22Rv1 (cell line): ENCODE results near the gene SLC39A7.

ENCODE experiments used
- H3K27ac ChIP-seq: fragments of 450-650 bp; 2 replicates; pipeline ENCODE4 v1.5.1; 2017
- ZFX ChIP-seq: fragments of 450-650 bp; IDR thresholded peaks from 2 replicates; pipeline ENCODE4 v1.6.1; 2017; ENCODE audit warnings: antibody characterized with exemption, borderline replicate concordance
- TF ChIP-seq, protein P1 (sequence below): fragments of 450-650 bp; IDR thresholded peaks from 2 replicates; pipeline ENCODE4 v1.5.1; 2017; ENCODE audit warnings: mild to moderate bottlenecking

Gene SLC39A7

GRCh38 chr6:33166811-33167210 lies 33.9 kb upstream of the SLC39A7 start:
- TF ChIP-seq, protein P1, sequence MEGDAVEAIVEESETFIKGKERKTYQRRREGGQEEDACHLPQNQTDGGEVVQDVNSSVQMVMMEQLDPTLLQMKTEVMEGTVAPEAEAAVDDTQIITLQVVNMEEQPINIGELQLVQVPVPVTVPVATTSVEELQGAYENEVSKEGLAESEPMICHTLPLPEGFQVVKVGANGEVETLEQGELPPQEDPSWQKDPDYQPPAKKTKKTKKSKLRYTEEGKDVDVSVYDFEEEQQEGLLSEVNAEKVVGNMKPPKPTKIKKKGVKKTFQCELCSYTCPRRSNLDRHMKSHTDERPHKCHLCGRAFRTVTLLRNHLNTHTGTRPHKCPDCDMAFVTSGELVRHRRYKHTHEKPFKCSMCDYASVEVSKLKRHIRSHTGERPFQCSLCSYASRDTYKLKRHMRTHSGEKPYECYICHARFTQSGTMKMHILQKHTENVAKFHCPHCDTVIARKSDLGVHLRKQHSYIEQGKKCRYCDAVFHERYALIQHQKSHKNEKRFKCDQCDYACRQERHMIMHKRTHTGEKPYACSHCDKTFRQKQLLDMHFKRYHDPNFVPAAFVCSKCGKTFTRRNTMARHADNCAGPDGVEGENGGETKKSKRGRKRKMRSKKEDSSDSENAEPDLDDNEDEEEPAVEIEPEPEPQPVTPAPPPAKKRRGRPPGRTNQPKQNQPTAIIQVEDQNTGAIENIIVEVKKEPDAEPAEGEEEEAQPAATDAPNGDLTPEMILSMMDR = no peak
- no peak for TF ChIP-seq ZFX
- H3K27ac ChIP-seq = no peak overlapping the region

DNA sequence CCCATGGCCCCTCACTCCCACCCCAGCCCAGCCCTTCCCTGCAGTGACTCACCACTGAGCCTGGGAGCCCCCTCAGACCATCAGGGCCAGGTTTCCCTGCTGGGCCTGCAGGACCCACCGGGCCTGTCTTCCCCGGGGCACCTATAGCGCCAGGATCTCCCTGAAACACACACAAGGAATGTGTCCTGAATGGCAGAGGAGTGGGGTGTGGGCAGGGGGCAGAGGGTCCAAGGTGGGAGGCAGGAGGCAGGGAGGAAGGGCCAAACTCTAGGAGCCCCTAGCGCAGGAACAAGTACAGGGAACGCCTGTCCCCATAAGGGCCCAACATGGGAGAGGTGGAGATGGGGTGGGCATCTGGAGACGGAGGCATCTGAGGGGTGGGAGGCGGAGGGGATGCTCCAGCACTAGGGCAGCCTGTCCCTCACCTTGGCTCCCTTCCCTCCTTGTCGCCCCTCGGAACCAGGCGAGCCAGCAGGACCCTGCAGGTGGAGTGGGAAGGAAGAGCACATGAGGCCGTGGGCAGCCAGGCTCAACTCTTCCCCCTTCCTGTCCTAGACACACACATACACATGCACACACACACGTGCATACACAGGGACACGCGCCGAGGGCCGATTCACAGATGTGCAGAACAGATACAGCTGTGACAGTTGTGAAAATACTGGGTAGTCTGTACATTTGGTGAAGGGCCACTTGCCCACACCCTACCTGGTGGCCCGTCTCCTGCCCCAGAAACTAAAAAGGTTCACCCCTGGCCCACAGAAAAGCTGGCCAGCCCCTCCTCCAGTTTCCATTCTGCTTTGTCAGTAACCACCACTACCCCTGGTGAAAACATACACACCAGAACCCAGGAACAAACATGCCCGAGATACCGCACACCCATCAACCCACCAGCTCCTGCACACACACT lies 33.0 kb upstream of the SLC39A7 start:
- TF ChIP-seq, protein P1 = no peak
- TF ChIP-seq ZFX = no peak
- no peak overlapping the region for H3K27ac ChIP-seq

GRCh38 chr6:33168284-33168601 lies 32.4 kb upstream of the SLC39A7 start:
- H3K27ac ChIP-seq = no peak overlapping the region
- TF ChIP-seq ZFX = no peak
- TF ChIP-seq, protein P1 = no peak

DNA sequence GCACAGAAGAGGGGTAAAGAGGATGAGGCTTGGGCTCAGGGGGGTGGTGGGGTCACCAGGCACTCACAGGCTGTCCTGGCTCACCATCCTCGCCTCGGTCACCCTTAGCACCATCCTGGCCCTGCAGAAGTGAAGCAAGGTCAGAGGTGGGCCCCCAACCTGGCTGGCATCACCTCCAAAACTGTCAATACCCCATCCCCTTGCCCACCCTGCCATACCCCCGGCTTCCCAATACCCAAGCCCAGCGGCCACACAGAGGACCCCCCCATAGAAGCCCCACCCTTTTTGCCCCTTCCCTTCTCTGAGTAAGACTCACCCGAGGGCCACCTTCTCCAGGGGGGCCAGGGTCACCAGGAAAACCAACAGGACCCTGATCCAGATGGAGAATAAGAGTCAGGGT lies 32.0 kb upstream of the SLC39A7 start:
- TF ChIP-seq, protein P1 = no peak
- TF ChIP-seq ZFX = no peak
- no peak overlapping the region for H3K27ac ChIP-seq

DNA sequence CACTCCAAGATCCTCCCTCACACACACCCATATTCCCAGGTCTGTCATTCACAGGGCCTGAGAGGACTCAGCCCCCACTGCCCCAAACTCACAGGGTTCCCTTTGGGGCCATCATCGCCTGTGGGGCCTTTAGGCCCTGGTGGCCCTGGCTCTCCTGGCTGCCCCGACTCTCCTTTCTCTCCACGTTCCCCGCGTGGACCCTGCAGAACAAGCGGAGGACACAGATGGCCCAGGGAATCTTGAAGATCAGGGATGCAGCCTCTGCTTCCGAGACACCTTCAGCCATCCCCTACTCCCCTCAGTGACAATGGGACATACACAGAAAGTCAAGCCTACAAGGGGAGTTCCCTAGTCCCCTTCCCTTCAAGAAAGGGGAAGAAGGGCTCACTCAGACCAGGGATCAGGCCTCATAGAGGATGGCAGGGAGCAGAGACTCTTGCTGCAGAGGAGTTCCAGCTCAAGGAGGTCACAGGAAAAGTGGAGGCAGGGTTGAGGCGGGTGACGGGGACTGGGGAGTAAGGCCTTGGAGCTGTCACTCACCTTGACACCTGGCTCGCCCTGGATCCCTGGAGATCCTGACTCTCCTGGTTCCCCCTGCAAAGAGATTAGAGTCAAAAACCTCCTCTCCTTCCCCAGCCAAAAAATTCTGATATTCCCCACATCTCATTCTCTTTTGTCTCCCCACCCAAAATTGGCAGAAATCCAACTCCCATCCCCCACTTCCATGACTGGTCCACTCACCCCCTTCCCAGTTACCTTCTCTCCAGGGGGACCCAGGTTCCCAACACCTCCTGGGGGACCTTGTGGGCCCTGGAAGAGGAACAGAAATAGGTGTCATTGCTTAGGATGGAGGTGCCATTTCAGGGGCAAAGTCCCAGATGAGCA lies 31.1 kb upstream of the SLC39A7 start:
- TF ChIP-seq, protein P1 = no peak
- TF ChIP-seq ZFX = no peak
- no peak overlapping the region for H3K27ac ChIP-seq

DNA sequence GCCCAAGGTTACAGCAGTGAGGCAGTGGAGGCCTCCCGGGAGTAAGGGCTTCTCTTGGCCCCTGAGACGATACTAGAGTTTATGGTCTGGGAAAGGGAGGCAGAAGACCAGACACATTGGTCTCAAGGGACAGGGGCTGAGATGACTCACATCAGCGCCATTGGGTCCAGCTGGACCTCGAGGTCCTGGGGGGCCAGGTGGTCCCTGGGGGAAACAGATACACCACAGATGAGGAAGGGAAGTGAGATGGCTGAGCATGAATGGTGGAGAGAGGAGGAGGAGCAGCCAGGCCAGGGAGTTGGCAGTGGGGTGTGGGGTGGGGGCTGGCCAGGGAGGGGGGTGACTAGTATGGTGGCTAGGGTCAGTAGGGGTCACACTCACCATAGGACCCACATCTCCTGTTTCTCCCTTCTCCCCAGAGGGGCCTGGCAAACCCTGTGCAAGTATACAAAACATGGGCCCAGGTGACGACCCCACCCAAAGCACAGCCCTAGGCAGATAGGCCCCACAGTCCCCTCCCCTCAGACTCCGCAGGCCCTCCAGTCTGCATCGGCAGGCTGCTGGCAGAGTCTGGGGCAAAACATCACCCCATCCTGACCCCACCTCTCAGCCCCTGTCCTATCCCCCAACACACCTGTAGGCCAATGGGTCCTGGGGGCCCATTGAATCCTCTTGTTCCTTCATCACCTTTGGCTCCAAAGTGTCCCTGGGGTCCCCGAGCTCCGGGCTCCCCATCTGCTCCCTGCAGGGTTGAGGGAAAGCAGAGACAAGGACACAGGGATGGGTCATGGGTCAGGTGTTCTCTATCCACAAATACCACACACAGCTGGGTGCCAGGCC lies 30.3 kb upstream of the SLC39A7 start:
- TF ChIP-seq, protein P1 = no peak
- TF ChIP-seq ZFX = no peak
- H3K27ac ChIP-seq = no peak overlapping the region
